Sigmoid colon (tissue), 7 donors: ENCODE data around the gene LST1. TPM values are rescaled to one million over a fixed set of nuclear protein-coding genes. Genes with fewer than 3 reads are reported as not detected.

ENCODE experiments used
- DNase-seq: peaks from one replicate; pipeline ENCODE4 v3.0.0-alpha.2; 2019
- H3K27ac ChIP-seq, 4 donors: fragments of 200-600 bp; sonication (generic); one replicate each; pipeline ENCODE4 v1.5.1; 2016 to 2019; ENCODE audit warnings: mild to moderate bottlenecking in 1 of 4
- H3K27me3 ChIP-seq, 3 donors: fragments of 200-600 bp; sonication (generic); one replicate each; pipeline ENCODE4 v1.5.1; 2019; ENCODE audit warnings: mild to moderate bottlenecking in 1 of 3
- H3K36me3 ChIP-seq, 4 donors: fragments of 200-600 bp; sonication (generic); one replicate each; pipeline ENCODE4 v1.5.1; 2016 to 2019
- H3K4me1 ChIP-seq, 4 donors: fragments of 200-600 bp; sonication (generic); one replicate each; pipeline ENCODE4 v1.5.1; 2017 to 2019
- H3K4me3 ChIP-seq, 4 donors: fragments of 200-600 bp; sonication (generic); one replicate each; pipeline ENCODE4 v1.5.1; 2017 to 2019; ENCODE audit warnings: mild to moderate bottlenecking in 2 of 4, moderate library complexity in 1 of 4
- H3K9me3 ChIP-seq, 4 donors: fragments of 200-600 bp in 3 of 4; sonication (generic) in 3 of 4; one replicate each; pipeline versions ENCODE4 v1.5.1 to v1.6.1; 2013 to 2019
- CTCF ChIP-seq, 4 experiments: fragments of 450-650 bp in 3 of 4; fragments of 200-600 bp in 1 of 4; IDR thresholded peaks; one replicate each; pipeline ENCODE4 v1.5.1; 2016 to 2019; ENCODE audit warnings: antibody characterized with exemption in 4 of 4, mild to moderate bottlenecking in 3 of 4, moderate library complexity in 2 of 4
- EP300 ChIP-seq, 4 donors: sonication (generic); formaldehyde crosslinking; IDR thresholded peaks; one replicate each; pipeline ENCODE4 v1.6.1; 2017; ENCODE audit warnings: antibody characterized with exemption in 4 of 4
- POLR2A ChIP-seq, 2 donors: fragments of 450-650 bp; IDR thresholded peaks; one replicate each; pipeline ENCODE4 v1.6.1; 2016; ENCODE audit warnings: antibody characterized with exemption in 2 of 2, mild to moderate bottlenecking in 2 of 2, moderate library complexity in 2 of 2
- POLR2AphosphoS5 ChIP-seq, 4 donors: sonication (generic); formaldehyde crosslinking; IDR thresholded peaks; one replicate each; pipeline ENCODE4 v1.6.1; 2017; ENCODE audit warnings: antibody characterized with exemption in 4 of 4
- WGBS, 2 donors: extraction: QIAGEN DNeasy Blood & Tissue Kit; methylation state at CpG; one replicate each; pipeline ENCODE4 v1.1.7; 2013; 5-methylcytosine and 5-hydroxymethylcytosine counted together
- intact Hi-C: fragments of 100-400 bp; cut with DNase I; formaldehyde crosslinking; loops from one replicate; pipeline ENCODE4 v1.15.1; 2023
- polyA plus RNA-seq, 3 donors: library from polyadenylated mRNA; stranded (reverse); fragments of 200-250 nt; gene quantifications; one replicate each; pipeline ENCODE4 v1.2.3, GENCODE V29; 2013
- total RNA-seq, 4 donors: library from RNA; depleted of rRNA; stranded (reverse); fragments of >200 nt; gene quantifications; one replicate each; pipeline ENCODE4 v1.1.0, GENCODE V29; 2016
- donor health status: healthy with polysubstance abuse.
- donor health status: Bipolar disorder and iron deficiency.
- donor health status: healthy.

The LST1 gene
- total and polyA plus RNA-seq, 7 donors: 1.7 to 34.2 (median 17.0) TPM

DNA sequence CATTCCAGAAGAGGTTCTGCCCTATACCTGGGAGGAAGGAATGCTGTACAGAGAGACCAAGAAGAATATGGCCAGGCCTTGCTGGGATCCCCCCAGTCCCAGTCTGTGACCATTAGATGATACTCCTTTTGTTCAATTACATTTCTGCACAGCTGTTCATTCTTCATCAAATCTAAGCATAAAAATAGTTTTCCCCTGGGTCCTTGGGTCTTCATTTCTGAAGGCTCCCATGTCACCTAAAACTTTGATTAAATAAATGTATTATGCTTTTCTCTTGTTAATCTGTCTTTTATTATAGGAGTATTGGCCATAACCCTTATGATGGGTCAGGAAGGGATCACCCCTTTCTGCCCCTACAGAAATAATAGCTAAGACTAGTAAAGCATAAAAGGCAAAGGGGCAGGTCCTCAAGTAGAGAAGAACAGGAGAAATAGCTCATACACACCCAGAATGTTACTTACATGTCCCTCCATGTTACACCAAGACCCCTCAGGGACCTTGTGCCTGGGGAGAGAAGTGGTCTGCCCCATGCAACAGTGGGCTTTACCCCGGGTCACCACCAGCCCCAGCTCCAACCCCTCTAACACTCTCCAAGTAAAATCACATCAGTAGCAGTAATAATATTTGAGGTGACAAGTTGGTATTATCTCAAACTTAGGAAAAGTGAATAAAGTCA, 16.1 kb upstream of the LST1 start:
- intact Hi-C loops: loop anchor here (1.0 kb wide), 1 partner anchor 12 kb away; no protein-coding TSS in a partner anchor
- no peak overlapping the region for H3K27ac ChIP-seq
- H3K36me3 ChIP-seq: no peaks in the 10 kb centered on the region
- H3K4me3 ChIP-seq: no peak overlapping the region
- H3K4me1 ChIP-seq: no peaks in the 10 kb centered on the region
- DNase-seq: no peak
- 73 to 81% methylated on average over 1 of the region's 1 CpG for WGBS, 2 donors
- no peaks in the 10 kb centered on the region for H3K9me3 ChIP-seq
- peaks cover 0 to 28% (median 0%) of the 10 kb centered on the region in 3 donors for H3K27me3 ChIP-seq
- TF ChIP-seq EP300 (IDR thresholded peaks at IDR 0.05): no peak
- no peak for TF ChIP-seq POLR2AphosphoS5 (IDR thresholded peaks at IDR 0.05)
- TF ChIP-seq POLR2A (IDR thresholded peaks at IDR 0.05): no peak
- no peak for TF ChIP-seq CTCF (IDR thresholded peaks at IDR 0.05)

DNA sequence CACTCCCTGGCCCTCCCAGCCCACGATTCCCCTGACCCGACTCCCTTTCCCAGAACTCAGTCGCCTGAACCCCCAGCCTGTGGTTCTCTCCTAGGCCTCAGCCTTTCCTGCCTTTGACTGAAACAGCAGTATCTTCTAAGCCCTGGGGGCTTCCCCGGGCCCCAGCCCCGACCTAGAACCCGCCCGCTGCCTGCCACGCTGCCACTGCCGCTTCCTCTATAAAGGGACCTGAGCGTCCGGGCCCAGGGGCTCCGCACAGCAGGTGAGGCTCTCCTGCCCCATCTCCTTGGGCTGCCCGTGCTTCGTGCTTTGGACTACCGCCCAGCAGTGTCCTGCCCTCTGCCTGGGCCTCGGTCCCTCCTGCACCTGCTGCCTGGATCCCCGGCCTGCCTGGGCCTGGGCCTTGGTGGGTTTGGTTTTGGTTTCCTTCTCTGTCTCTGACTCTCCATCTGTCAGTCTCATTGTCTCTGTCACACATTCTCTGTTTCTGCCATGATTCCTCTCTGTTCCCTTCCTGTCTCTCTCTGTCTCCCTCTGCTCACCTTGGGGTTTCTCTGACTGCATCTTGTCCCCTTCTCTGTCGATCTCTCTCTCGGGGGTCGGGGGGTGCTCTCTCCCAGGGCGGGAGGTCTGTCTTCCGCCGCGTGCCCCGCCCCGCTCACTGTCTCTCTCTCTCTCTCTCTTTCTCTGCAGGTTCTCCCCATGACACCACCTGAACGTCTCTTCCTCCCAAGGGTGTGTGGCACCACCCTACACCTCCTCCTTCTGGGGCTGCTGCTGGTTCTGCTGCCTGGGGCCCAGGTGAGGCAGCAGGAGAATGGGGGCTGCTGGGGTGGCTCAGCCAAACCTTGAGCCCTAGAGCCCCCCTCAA, 13.8 kb upstream of the LST1 start, which contains the start of gene LTA:
LTA (plus strand) TSS at position 249 of the 871 bp plus-strand sequence; CDS start at position 703, 454 bp downstream.
- Histone ChIP-seq H3K4me1 (peaks cover 0 to 4% (median 0%) of the 10 kb centered on the region in 4 donors), H3K27ac (no peak within 1 kb of the TSS), H3K4me3 (no peak within 1 kb of the TSS), H3K9me3 (no peaks in the 10 kb centered on the region), H3K36me3 (no peaks in the 10 kb centered on the region), H3K27me3 (peaks cover 0 to 22% (median 0%) of the 10 kb centered on the region in 3 donors)
- intact Hi-C loops: no loop called here
- 57 to 81% methylated on average over 27 of the region's 27 CpGs for WGBS, 2 donors
- TF ChIP-seq POLR2AphosphoS5 (IDR thresholded peaks at IDR 0.05): no peak
- no peak for TF ChIP-seq POLR2A (IDR thresholded peaks at IDR 0.05)
- TF ChIP-seq EP300 (IDR thresholded peaks at IDR 0.05): no peak
- no peak for DNase-seq

DNA sequence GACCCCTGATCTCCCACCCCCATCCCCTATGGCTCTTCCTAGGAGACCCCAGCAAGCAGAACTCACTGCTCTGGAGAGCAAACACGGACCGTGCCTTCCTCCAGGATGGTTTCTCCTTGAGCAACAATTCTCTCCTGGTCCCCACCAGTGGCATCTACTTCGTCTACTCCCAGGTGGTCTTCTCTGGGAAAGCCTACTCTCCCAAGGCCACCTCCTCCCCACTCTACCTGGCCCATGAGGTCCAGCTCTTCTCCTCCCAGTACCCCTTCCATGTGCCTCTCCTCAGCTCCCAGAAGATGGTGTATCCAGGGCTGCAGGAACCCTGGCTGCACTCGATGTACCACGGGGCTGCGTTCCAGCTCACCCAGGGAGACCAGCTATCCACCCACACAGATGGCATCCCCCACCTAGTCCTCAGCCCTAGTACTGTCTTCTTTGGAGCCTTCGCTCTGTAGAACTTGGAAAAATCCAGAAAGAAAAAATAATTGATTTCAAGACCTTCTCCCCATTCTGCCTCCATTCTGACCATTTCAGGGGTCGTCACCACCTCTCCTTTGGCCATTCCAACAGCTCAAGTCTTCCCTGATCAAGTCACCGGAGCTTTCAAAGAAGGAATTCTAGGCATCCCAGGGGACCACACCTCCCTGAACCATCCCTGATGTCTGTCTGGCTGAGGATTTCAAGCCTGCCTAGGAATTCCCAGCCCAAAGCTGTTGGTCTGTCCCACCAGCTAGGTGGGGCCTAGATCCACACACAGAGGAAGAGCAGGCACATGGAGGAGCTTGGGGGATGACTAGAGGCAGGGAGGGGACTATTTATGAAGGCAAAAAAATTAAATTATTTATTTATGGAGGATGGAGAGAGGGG, 12.6 kb upstream of the LST1 start:
- H3K27ac ChIP-seq: no peak overlapping the region

More for the DNA sequence above, 12.6 kb upstream of the LST1 start:
- peaks cover 0 to 10% (median 0%) of the 10 kb centered on the region in 3 donors for H3K27me3 ChIP-seq
- H3K36me3 ChIP-seq: no peaks in the 10 kb centered on the region
- intact Hi-C loops: no loop called here
- no peak for TF ChIP-seq POLR2A (IDR thresholded peaks at IDR 0.05)
- TF ChIP-seq CTCF (IDR thresholded peaks at IDR 0.05): no peak
- 89 to 90% methylated on average over 9 of the region's 9 CpGs for WGBS, 2 donors
- no peaks in the 10 kb centered on the region for H3K9me3 ChIP-seq
- H3K4me1 ChIP-seq: peaks cover 0 to 4% (median 0%) of the 10 kb centered on the region in 4 donors
- DNase-seq: no peak
- H3K4me3 ChIP-seq: no peak overlapping the region
